HG03280 (cell line): ENCODE results near the gene STYXL1.
A peak's percentile ranks its signal among the peaks of the same experiment; 100 is the strongest.
"Not testable (repeated sequence)": the region's sequence is repeated elsewhere in the genome, so short reads cannot be mapped to it uniquely, and the experiment has no call there.

Source experiments
- ATAC-seq: cut with Tn5 transposase; IDR thresholded peaks from one replicate; pipeline ENCODE4 v1.9.1; 2021; ENCODE audit warnings: mild to moderate bottlenecking, moderate library complexity; ENCODE audit not compliant: unreplicated experiment

The STYXL1 gene

GRCh38 chr7:76047811-76048667 is at the start of gene STYXL1, which contains the start of gene MDH2:
TSS of gene STYXL1 (minus strand) at chr7:76048000. CDS start at chr7:76030523, 17,477 bp downstream.
TSS of gene MDH2 (plus strand) at chr7:76048106. CDS start at chr7:76048161, 55 bp downstream.
- peak; percentile 88 for ATAC-seq

GRCh38 chr7:76095908-76096307 is 48.1 kb upstream of the STYXL1 start:
- ATAC-seq: no peak

GRCh38 chr7:76094326-76094725 is 46.5 kb upstream of the STYXL1 start:
- not testable (repeated sequence) for ATAC-seq

GRCh38 chr7:76093531-76093930 is 45.7 kb upstream of the STYXL1 start:
- not testable (repeated sequence) for ATAC-seq

- no peak for ATAC-seq
Observed at GRCh38 chr7:76091506-76091905, 43.7 kb upstream of the STYXL1 start.

GRCh38 chr7:76089865-76090475 is 42.2 kb upstream of the STYXL1 start:
- ATAC-seq: no peak

- not testable (repeated sequence) for ATAC-seq
Observed at GRCh38 chr7:76087362-76087791, 39.6 kb upstream of the STYXL1 start.

GRCh38 chr7:76086070-76086469 is 38.3 kb upstream of the STYXL1 start:
- ATAC-seq: no peak

GRCh38 chr7:76084115-76084514 is 36.3 kb upstream of the STYXL1 start:
- not testable (repeated sequence) for ATAC-seq

- ATAC-seq: no peak
Observed at GRCh38 chr7:76080204-76080603, 32.4 kb upstream of the STYXL1 start.

GRCh38 chr7:76077435-76077834 is 29.6 kb upstream of the STYXL1 start:
- no peak for ATAC-seq

- no peak for ATAC-seq
Observed at GRCh38 chr7:76076995-76077394, 29.2 kb upstream of the STYXL1 start.

- ATAC-seq: no peak
Observed at GRCh38 chr7:76074972-76075370, 27.2 kb upstream of the STYXL1 start.

GRCh38 chr7:76074306-76074971 is 26.6 kb upstream of the STYXL1 start:
- ATAC-seq: no peak

GRCh38 chr7:76073335-76073990 is 25.7 kb upstream of the STYXL1 start:
- ATAC-seq: no peak

- ATAC-seq: no peak
Observed at GRCh38 chr7:76072243-76073148, 24.7 kb upstream of the STYXL1 start.

- no peak for ATAC-seq
Observed at GRCh38 chr7:76071316-76072242, 23.8 kb upstream of the STYXL1 start.

GRCh38 chr7:76069238-76069638 is 21.4 kb upstream of the STYXL1 start:
- no peak for ATAC-seq
